Measurements from ENCODE around the gene PDK3.

The PDK3 gene

DNA sequence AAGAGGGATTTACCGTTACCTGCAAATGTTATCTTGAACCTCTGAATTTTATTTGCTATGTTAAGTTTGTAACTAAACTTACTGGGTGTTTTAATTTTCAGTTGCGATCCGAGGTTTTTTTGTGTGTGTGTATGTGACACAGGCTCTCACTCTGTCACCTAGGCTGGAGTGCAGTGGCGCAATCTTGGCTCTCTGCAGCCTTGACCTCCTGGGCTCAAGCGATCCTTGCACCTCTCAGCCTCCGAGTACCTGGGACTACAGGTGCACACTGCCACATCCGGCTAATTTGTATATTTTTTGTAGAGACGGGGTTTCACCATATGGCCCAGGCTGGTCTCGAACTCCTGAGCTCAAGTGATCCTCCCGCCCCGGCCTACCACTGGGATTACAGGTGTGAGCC is 18.5 kb downstream of the PDK3 start:
- DNase-seq: no peak

DNA sequence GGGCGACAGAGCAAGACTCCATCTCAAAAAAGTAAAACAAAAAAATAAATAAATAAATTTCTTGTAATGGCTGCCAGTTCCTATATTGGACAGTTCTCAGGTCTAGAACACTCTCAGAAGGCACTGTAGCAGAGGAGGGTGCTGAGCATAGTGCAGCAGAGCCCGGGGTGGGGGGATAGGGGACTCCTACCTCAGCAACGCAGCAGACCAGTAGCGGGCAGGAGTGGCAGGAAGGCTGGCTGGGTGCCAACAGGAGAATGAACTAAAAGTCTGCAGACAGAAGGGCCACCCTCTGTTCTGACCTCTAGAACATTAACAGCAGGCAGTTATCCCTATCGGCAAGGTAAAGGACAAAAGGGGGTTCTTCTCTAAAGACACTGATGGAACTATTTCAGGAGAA is 20.2 kb downstream of the PDK3 start:
- no peak for DNase-seq

DNA sequence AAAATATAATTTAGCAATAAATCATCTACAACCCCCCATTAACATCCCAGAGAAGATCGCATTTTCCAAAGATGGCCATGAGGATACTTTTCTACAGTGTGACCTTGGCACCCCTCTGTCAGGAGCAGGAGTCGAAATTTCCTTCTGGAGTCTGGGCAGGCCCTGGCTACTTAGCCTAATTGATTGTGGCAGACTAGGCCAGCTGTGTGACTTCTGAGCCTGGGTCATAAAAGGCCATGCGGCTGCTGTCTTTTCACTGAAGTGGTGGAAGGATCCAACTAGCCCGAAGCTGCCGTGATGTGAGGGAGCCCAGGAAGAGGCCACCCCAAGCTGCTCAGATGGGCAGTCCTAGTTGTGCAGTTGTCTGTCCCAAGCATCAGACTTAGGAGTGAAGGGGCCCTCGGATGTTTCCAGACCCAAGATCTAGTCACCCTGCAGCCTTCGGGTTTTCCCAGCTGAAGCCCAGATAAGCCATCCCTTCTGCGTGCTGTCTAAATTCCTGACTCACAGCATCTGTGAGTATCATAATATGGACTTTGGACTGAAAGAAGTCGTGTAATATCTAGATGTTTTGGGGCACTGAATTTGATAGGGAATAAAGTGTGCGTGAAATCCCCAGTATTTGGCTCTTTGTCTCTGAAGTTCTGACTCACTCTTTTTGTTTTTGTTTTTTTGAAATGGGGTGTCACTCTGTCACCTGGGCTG is 21.0 kb downstream of the PDK3 start:
- DNase-seq: no peak

DNA sequence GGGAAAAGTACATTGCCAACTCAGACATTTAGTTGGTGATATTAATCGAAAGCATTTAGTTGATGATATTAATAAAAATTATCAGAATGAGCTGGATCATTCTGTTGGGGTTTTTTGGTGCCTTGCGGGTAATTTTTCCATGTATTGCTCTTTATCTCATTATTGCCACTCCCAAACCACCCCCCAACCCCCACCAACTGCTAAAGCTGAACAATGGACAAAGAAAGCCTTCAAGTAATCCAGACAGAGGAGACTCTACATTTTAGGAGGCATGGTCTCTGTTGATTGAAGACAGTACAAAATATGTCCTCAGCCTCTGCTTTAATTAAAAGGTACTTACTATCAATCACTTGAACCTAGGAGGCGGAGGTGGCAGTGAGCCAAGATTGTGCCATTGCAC is 22.5 kb downstream of the PDK3 start:
- DNase-seq: no peak

DNA sequence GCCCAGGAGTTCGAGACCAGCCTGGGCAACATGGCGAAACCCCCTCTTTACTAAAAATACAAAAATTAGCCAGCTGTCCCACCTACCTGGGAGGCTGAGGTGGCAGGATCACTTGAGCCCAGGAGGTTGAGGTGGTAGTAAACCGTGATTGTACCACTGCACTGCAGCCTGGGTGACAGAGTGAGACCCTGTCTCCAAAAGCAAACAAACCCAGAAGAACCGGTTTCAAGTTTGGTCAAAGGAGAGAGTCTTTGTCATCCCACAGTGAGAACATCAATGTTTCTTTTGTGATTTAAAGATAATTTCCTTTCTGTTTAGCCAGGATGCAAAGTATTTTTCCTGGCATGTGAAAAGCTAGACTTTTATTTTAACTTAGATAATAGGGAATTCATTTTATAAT is 26.7 kb downstream of the PDK3 start:
- no peak for DNase-seq

DNA sequence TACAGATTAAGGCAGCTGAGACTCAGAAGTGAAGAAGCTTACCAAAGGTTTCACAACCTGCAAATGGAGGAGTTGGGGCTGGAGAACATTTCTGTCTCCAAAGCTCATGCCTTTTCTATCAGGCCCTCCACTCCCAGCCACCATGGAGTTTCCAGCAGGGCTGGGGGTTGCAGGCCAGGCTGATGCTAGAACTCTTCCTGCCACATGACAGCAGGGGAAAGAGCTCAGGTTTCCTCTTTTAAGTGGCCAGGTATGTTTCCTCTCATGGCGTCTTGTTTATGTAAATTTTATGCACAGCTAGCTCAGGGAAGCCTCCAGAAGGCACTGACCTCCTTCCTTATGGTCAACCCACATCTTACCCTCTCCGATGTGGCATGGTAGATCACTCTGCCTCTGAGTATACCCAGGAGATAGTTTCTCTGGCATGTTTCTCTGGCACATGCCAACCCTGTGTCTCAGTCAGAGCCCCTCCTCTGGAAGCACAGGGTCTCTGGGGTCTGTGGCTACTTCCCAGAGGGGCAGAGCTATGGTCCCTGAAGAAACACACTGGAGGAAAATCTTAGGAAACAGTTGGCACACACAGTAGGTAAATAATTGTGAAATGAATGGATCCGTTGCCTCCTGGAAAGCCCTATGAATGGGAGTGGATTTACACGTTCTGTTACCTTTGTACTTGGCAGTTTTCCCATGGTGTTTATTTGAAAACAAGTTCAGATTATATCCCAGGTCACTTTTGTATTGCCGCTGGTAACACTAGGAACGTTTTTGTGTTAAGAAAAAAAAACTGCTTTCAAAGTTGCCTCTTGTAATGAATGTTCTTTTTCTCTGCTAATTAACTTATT is 28.9 kb downstream of the PDK3 start:
- DNase-seq: no peak

DNA sequence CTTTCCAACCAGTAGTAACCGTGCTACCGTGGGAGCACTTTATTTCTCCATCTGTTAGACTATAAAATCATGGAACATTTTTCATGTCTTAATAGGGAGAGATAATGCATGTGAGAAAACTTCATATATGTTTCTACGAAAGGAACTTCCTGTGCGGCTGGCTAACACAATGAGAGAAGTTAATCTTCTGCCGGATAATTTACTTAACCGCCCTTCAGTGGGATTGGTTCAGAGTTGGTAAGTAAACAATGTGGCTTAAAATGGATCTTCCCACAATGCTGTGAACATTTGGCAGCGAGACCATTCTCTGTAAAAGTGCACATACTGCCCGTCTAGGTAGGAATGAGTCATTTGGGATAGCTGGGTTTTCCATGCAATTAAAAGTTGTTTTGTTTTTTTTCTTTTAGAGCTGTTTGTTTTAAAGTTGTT is 29.6 kb downstream of the PDK3 start:
- no peak for DNase-seq

DNA sequence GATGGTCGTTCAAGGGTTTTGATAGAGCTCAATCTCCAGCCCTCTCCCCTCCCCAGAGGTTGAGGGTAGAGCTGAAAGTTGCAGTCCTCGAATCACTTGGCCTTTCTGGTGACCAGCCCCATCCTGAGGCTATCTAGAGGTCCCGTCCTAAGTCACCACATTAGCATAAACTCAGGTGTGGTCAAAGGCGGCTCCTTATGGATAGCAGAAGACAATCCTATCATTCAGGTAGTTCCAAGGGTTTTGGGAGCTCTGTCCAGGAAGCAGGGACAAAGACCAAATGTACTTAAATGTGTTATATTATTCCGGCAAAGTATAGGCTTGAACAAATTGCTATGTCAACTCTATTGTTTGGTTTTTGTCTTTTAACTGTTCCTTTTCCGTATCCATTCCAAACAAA is 30.6 kb downstream of the PDK3 start:
- no peak for DNase-seq

DNA sequence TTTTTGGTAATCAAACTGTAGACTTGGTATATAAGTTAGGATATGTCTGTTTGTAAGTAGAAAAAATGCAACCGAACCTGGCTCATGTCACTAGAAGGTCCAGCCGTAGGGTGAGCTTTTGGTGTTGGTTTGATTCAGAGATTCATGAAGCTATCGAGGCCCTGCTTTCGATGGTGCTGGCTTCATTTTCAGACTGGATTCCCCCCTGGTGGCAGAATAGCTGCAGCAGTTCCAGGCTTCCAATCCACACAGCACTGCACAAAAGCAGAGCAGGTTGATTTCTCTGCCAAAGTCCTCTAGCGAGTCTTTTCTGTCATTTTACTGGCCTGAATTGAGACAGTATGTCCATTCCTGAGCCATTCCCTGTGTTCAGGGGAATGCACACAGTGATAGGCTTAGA is 33.1 kb downstream of the PDK3 start:
- DNase-seq: peak; percentile 11

DNA sequence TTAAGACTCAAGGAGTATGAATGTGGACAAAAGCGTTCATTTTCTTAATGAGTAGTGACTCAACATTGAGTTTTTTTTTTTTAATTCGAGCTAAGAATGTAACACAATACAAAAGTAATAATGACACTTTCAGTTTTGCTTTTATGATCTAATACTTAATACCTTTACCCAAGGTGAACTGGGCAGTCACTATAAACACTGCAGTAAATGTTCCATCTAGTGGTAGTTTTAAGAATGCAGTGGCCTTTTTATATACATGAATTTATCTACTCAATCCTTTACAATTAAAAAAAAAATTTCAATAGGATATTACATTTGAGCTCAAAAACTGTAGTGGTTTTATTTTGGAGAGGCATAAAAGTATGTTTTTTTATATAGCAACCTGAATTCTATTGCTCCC is 33.9 kb downstream of the PDK3 start:
- DNase-seq: no peak

DNA sequence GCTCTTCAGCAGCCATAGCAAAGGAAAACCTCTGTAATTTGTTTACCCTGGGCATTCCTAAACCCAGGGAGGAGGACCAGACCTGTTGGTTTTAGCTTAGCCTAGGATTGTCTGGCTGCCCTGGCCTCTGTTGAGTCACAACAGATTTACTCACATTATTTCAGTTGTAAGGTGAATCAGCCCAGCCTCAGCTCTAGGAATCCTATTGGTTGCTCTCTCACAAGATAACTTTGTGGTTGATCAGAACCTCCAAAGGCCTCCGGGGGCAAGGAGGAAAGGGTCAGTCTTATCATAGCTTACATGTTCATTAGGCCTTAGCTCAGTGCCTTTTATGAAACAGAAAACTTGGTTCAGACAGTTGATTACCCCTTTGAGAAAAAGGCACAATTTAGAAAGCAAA is 41.0 kb downstream of the PDK3 start:
- DNase-seq: no peak

DNA sequence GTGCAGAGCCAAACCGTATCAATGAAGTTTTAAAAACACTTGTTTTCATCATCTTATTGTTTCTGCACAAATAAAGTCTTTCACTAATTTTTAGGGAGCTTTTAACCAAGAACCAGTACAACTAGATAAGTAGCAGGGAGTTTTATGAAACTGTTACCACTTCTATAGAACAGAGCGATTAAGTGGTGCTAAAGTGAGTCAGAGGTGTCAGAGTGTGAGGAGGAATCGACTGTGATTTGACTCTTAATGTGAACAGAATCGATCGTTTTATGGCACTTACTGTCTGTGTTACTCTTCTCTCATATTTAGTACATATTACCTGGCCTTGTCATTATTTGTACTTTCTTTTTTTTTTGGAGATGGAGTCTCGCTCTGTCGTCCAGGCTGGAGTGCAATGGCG is 43.3 kb downstream of the PDK3 start:
- DNase-seq: no peak

DNA sequence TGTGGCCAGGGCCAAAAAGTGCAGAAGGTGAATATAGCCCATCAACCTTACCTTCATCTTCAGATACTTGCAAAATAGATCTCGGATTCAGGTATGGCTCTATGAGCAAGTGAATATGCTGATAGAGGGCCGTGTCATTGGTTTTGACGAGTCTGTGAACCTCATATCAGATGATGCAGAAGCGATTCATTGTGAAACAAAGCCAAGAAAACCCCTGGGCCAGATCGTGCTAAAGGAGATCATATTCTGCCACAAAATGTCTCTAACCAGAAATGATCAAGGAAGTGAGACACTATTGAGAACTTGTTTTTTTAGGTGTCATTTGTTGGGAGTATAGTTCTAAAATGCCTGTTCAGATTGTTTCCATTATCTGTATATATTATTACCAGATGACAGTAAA is 48.3 kb downstream of the PDK3 start:
- no peak for DNase-seq

DNA sequence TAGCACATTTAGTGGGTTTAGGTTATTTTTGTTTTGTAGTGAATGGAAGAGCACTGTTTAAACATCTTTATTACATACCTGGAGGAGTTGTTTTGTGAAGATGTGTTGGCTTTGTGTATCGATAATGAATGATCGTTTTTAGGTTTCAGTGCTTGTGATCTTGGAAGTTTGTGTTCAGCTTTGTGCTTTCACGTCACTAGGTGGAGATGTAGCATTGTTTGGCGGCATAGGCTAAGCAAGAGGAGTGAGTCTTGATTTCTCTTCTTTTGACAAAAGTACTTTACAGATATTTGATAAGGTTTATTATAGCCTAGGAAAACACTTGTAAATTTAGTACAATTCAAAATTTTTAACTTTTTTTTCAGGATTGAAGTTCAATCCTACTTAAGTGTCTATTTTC is 50.4 kb downstream of the PDK3 start:
- DNase-seq: no peak

DNA sequence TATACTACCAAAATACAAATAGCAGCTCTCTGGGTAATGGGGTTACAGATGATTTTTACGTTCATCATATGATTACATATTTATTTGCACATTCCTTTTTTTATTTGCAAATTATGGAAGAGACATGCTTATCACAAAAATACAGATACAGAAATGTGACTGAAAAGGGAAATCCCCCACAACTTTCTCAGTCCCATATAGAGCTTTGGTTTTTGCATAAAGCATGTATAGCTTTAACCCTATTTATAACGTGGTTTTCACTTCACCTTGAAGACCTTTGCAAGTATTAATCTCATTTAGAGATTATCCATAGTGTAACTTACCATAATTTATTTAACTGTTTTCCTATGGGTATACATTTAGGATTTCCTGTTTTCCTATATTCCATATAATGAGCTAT is 55.4 kb downstream of the PDK3 start:
- DNase-seq: no peak

DNA sequence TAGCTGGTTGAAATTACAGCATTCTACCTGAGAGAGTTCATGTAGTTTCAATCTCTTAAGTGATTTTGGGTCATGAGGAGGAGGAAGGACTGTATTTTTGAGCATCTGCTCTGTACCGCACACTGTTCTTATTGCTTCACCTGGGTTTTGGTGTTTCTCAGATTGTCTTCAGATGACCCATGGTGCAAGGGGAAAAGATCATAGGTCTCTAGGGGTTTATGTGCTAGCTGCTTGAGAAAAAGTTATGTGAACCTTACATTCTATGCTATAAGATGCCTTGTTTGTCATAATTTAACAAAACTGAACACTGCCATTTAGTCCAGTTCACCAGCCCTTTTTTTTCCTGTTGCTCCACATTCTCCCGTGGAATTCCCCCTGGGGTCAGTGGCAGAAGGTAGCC is 60.4 kb downstream of the PDK3 start:
- DNase-seq: no peak

DNA sequence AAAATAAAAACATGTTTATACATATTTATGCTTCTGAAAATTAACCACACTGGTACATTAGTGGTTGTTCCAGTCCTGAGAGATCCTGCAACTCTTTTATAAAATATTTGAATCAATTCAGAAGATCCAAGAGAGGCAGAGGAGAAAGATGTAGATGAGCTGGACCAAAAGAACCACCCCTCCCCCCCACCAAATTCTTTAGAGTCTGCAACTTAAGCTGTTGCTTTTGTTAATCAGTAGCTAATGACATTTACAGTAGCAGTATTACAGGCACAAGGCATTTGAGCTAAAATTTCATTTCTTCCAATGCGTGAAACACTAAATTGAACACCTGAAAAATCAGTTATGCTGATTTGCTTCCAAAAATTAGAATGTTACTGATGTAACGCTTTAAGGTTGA is 61.5 kb downstream of the PDK3 start:
- DNase-seq: no peak

DNA sequence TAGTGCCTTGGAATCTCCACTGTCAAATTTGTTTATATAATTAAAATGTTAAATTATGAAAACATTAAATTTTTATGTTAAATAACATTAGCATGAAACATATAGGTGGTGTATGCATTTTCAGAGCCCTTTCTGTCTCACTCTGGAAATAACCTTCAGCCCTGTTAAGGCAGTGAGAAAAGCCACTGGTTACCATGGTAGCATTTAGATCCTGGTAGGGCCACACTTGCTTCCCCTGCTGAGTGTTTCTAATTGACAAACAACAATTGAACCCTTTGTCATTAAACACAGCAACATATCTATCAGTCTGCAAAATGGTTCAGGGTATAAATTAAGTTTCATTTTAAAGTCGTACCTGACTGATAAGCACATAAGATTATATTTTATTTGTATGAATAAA is 63.5 kb downstream of the PDK3 start:
- DNase-seq: no peak

DNA sequence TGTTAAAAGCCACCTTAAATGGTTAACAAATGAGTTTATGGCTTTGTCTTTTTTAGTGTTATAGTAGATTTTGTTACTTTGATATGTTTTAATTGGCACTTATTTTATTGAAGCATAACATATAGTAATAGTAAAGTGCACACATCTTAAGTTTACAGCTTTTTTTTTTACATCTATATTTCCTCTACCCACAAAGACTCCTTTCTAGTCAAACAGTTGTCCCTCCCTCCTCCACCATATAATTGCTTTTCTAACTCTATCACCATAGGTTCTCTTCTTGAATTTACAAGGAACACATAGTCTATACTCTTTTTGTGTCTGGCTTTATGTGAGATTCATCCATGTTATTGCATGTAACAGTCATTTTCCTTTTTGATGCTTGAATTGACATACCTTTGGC is 71.5 kb downstream of the PDK3 start:
- no peak for DNase-seq

DNA sequence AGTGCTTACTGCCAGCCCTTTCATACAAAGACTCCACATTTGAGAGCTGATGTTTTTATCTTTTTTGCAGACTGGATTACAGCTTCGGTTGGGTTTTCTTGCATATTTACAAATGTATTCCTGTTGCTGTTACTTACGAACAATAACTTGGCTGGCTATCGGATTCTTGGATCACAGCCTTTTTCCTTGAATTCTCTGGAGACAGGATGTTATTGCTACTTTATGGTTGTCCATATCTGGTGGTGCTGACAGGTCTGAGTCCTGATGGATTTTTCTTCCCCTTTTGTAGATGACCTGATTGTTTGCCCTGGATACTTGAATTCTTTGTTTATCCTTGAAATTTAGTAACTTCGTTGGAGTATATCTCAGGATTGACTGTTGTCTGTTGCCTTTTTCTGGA is 77.7 kb downstream of the PDK3 start:
- DNase-seq: no peak

DNA sequence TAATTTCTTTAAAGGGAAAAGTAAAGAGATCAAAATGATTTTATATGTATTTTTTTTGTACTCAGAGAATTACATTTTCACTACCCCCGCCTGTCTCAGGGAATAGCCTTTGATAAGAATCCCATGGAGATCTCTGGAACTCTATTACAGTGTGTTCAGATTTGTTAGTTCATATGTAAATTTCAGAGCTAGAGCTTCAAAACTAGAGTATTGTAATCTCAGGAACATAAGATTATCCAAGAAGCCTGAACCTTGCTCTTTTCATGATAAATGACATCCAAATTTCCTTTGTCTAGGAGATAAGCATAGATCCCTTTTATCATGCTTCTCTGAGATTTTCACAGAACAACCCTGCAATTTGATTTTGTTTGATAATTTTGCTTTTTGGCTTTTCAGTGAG is 82.9 kb downstream of the PDK3 start:
- DNase-seq: no peak

DNA sequence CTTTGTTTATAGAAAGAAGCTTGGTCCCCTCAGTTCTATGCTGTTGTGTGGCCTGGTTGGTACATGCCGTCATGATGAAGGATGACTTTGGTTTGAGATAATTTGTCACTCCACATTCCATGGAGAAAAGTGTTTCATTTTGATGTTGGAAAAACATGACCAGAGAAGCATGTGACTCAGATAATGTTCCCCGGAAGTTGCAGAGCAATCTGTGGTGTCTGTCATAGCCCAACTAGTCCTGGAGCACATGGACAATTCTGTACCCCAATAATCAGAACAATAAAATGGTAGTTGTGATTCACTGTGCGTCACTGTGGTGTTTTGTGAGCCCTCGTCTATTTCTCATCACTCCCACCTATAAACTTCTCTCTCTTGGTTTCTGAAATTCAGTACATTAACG is 85.1 kb downstream of the PDK3 start:
- no peak for DNase-seq

DNA sequence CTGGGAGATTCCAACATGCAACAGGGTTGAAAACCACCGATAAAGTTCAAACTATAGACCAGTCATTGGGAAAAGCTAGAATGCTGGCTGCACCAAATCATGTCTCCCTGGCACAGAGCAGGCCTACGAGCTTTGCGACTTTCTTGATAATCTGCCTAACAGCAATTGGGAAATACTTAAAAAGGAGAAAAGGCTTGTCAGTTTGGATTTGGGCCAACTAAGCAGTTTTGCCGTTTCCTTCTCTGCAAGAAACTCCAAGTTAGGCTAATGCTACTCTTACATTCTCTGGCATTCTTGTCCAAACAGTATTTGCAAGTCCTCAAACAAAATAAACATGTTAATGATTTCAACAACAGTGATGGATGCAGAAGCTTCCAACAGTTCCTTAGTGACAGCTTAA is 87.9 kb downstream of the PDK3 start:
- no peak for DNase-seq

DNA sequence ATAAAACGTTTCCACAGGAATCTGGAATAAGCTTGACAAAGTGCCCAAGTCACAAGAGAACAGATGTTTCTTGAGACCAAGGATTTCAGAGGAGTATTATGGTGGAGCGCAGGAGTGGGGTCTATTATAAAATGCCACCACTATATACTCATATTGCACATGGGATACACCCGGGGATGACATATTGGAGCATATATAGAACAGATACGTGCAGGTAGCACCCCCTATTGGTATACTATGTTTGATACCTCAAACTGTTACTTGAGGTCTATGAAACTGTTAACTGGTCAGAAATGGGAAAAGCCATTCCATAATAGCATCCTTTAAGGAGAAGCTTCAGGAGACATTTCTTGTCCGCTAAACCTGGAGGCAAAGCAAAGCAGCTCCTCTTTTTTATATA is 96.0 kb downstream of the PDK3 start:
- no peak for DNase-seq

Measured in activated gamma-delta T cell treated with Interleukin-2 at 50 U/mL for 16 hours (primary cell).